Activated CD4-positive, alpha-beta T cell treated with anti-CD3 and anti-CD28 coated beads, Interleukin-10, Interleukin-2, amounts not matched to agents 100 ng/mL and 50 ng/mL, durations not matched to agents 16 hours and 8 hours (primary cell): ENCODE results near the gene NPTN.
A peak's percentile ranks its signal among the peaks of the same experiment; 100 is the strongest.
"Not testable (repeated sequence)": the region's sequence is repeated elsewhere in the genome, so short reads cannot be mapped to it uniquely, and the experiment has no call there.

Experiments
- DNase-seq: peaks from one replicate; pipeline ENCODE4 v3.0.0-alpha.2; 2020

Gene NPTN

DNA sequence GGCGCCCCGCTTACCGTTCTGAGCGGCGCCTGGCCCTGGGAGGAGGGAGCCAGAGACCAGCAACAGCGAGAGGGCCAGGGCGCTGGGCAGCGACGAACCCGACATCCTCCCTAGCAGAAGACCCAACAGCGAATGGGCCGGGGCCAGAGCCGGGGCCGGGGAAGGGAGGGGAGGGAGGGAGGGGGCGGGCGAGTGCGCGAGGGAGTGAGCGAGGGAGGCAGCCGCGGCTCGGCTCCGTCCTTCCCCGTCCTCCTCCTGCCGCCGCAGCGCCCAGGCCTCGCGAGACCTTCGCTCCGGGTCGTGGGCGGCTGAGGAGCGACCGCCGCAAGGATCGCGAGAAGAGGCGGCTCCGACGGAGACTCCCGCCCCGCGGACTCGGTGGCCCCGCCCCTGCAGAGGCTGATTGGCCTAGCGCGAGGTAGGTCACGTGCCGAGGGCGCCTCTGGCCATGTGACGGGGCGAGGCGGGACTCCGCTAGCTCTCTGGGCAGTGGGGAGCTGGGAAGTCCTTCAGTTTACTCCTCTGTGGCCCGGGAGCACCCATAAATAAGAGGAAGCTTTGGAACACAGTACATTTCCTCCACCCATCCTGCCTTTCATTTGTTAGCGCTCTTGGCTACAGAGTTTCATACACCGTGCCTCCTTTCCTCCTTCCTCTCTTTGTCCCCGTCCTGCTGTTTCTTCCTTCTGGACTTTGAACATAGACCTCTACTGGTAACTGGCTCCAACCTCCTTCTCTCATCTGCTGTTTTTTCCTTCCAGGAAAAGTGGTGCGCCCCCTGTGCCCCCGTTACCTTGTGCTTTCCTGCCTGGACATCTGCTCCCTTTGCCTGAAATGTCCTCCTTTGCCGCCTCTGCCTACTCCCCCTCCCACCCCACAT lies at the start of gene NPTN:
NPTN (minus strand) TSS at position 279 of the 880 bp plus-strand sequence; CDS start at position 105, 174 bp downstream.
- peak; percentile 99 for DNase-seq

DNA sequence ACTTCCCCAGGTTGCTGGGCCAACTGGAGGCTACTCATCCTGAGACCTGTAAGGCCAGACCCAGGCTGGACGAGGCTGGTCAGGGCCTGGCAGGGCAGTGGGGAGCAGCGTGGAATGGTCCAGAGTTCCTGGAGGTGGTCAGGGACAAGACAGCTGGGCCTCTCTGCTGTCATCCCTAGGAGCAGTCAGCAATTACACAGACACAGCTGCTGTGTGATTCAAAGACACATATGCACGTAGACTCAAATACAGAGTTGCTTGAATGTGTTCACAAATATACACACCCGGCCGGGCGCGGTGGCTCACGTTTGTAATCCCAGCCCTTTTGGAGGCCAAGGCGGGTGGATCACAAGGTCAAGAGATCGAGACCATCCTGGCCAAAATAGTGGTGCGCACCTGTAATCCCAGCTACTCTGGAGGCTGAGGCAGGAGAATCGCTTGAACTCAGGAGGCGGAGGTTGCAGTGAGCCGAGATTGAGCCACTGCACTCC lies 49.5 kb upstream of the NPTN start:
- no peak for DNase-seq

DNA sequence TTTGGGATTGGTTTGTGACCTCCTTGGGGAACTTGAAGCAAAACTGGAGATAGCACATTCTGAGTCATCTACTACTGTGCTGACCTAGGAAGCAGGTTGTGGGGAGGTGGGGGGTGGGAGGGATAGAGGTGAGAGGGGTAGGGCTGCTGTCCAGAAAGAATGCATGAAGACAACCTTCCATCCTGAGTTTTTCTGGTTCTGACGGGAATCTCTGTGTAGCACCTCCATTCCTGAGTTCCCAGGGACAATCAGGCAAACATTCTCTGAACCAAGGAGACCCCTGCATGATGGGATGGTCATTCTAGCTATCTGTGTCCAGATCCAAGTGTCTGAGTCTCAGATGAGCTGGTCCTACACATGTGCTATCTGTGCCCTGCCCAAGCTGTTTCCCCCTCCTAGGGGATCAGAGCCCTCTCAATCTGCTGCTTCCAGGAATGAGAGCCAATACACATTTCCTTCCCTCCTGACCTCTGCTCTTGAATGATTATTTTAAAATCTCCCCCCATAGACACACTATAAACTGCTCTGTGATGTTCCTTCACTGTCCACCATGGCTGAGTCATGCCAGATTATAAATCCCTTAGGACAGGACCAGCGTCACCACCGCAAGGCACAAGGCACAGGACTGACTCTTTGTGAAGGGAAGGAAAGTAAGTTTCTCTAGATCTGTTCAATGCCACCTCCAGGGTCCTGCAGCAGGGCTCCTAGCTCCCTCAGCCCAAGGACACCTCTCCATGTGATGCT lies 48.8 kb upstream of the NPTN start:
- DNase-seq, result no peak

DNA sequence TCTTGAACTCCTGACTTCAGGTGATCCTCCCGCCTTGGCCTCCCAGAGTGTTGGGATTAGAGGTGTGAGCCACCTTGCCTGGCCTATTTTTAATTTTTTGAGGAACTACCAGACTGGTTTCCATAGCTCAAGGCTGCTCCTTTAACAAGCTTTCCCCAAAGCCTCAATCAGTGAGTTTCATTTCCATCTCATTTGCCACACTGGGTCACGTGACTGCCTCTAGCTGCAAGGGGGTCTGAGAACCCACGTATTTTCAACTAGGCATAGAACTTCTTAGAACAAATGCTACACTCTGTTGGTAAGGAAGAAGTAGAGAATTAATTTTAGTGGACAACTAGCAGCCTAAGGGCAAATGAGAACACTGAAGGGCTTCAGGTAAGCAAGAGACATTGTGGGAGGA lies 47.9 kb upstream of the NPTN start:
- no peak for DNase-seq

DNA sequence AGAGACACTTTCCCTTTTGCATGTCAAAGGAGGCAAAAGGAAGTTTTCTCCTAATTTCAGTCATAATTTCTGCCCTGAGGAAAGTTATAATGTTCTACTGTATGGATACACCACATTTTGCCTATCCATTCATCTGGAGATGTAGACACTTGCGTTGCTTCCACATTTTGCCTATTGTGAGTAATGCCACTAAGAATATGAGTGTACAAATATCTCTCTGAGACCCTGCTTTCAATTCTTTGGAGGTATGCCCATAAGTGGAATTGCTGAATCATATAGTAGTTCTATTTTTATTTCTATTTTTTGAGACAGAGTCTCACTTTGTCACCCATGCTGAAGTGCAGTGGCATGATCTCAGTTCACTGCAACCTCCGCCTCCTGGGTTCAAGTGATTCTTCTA lies 47.4 kb upstream of the NPTN start:
- DNase-seq, result peak; percentile 48

DNA sequence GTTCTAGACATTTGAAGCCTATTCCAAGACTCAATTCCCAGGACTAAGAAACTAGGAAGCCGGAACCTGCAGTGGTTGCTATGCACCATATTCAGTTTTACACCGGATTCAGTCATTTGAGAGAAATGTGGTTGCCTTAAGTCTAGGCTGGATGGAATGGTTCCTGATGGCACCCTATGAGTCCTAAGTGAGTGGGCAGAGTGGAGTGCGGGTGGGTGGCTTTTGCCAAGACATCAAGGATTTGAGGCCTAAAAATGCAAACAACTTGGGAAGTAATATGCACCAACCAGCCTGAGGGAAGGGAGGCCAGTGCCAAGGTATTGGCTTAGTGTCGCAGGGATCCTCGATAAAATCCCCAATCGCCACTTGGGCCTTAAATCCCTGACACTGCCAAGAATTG lies 46.8 kb upstream of the NPTN start:
- DNase-seq, result no peak

DNA sequence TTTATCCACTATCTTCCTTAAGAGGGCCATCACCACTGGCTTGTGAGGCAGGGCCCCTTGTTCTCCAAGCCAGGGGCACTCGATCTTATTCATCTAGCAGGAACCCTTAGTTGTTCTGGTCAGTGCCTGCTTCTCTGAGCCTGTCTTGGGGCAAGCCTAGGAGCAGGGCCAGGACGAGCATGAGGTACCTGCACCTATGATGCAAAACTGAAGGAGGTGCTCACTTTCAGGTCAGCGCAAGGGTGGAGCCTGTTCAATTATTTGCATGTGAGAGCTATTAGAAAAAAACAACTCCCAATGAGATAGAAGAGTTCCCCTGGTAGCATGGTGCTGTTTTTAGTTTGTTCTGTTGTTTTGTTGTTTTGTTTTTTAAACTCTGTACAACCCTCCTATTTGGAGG lies 46.0 kb upstream of the NPTN start:
- no peak for DNase-seq

DNA sequence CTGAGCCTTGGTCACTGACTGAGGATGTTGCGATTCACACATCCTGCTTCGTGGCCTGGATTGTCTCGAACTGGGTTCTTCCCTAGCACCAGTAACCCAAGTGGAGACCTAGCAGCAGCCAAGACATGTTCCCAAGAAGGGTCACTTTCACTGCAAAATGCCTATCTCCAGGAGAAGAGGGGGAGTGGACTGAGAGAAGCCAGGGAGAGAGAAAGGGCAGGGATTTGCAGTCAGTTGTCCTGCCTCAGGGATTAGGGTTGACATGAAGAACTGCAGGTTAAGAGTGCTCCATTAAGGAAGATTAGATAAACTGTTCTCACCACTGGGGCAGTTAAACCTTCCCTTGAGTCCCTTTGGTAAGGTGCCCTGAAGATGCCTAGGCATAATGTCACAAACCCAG lies 45.3 kb upstream of the NPTN start:
- peak; percentile 18 for DNase-seq

DNA sequence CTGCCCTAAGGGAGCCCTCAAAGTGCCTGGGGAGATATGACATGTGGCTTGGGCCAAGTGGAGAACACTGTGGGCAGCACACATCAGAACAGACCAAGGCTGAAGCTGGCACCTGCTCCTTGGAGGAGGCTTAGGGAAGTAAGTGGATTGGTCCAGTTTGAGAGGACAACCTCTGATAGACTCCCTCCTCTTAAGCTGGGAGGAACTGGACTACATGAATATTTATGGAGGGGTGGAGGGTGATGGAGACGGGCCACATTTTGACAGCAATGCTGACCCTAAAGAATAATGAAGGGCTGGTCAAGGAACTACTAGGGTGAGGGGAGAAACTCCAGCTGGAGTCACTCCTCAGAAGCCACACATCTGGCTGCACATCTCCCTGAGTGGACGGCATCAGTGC lies 44.5 kb upstream of the NPTN start:
- no peak for DNase-seq

DNA sequence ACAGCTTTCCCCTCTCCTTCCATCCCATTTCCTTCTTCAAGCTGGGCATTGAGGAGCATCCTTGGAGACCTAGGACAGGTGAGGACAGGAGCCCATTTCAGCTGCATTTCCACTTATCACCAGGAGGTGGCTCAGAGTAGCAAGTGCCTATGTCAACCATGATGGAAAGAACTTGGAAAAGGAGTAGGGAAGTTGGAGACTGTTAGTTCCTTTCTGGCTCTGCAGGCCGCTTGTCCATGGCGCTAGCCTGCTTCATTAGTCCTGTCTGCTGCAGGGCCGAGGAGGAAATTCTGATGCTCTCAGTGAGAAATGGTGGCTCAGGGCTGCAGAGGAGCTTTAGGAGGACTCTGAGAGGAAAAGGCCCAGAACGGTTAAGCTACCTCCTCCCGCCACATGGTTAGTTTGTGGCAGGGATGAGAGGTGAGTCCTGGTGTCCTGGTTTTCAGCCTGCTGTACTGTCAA lies 44.0 kb upstream of the NPTN start:
- peak; percentile 59 for DNase-seq

DNA sequence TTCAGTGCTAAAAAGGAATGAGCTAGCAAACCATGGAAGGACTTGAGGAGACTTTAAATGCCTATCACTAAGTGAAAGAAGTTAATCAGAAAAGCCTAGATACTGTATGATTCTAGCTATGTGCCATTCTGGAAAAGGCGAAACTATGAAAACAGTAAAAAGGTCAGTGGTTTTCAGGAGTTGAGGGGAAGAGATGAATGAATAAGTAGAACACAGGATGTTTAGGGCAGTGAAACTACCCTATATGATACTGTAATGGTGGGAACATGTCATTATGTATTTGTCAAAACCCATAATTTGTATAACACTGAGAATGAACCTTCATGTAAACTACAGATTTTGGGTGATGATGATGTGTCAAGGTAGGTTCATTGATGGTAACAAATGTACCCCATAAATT lies 41.4 kb upstream of the NPTN start:
- DNase-seq, result no peak

DNA sequence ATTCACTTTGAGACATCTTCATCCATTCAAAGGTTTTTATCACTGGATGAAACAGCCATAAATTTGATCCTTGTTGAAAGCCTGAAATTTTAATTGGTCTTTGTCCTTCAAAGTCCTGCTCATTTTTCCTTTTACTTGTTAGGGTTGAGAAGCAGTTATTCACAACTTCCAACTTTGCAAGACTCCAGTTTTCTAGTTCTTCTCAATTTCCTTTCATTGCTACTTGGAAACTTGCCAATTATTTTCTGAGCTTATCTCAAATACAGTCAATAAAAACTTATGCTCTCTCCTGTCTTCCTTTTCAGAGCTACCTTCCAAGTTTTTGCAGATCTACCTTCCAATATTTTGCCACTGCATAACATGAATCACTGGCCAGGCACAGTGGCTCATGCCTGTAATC lies 27.3 kb upstream of the NPTN start:
- DNase-seq, result no peak

DNA sequence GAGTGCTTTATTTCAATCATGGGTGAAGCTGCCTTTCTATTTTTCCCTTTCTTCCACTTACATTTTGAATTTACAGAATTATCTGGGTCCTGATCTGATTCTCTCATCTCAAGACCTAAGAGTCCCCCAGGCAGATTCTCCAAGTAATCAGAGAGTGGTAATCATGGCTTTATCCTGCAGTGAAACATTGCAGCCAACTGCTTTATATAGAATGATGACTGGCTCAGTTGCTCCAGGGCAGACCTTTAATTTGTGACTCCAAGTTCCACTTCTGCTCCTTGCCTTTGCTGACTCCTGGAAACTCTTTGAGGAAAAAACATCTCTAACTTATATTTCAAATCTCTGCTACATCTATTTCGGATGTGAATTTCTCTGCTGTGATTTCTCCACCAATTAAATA lies 25.5 kb upstream of the NPTN start:
- no peak for DNase-seq

DNA sequence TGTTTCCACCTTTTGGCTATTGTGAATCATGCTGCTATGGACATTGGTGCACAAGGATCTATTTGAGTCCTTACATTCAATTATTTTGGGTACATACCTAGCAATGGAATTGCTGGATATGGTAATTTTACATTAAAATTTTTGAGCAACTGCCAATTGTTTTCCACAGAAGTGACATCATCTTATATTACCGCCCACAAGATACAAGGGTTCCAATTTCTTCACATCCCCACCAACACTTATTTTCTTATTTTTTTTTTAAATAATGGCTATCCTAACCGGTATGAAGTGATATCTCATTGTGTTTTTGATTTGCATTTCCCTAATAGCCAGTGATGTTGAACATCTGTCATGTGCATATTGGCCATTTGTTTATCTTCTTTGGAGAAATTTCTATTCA lies 22.5 kb upstream of the NPTN start:
- no peak for DNase-seq

DNA sequence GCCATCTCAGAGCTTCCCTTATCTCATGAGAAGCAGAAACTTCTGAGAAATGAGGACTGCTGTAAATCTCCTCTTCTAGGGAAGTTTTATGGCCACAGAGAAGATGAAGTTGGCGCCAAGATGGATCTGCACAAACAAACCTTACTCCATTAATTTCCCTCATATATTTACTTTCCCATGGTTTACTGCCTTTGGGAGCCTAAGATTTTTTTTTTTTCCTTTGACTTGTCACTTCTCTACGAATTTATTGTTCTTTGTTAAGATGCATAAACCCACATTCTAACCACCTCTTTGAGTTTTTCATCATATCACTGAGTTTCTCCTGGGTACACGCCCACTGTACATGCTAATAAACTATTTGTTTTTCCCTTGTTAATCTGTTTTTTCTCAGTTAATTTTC lies 21.5 kb upstream of the NPTN start:
- no peak for DNase-seq

DNA sequence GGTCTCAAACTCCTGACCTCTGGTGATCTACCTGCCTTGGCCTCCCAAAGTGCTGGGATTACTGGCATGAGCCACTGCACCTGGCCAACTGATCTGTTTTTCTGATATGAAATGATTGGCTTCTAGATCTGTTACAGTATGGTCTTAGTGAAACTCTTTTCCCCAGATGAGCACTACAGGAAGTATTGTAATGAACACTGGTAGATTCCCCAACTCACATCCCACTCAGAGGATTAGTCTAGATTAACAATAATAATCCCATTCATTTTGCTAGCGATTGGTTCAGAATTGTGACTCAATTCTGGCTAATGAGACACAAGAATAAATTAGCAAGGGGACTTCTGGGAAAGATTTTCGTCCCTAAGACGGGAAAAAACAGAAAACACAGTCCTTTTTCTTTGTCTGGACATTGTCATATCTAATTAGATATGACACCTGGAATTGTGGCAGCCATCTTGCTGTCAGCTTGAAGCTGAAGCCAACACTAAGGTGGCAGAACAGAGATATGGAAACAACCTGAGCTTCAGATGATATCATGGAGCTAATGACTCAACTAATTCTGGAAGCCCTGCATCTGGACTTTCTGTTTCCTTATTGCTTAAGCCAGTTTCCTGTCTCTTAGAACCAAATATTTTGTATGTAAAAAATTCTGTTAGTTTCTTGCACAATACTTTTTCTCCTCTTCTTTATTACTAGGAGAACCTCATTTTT lies 17.4 kb upstream of the NPTN start:
- DNase-seq, result peak; percentile 61

DNA sequence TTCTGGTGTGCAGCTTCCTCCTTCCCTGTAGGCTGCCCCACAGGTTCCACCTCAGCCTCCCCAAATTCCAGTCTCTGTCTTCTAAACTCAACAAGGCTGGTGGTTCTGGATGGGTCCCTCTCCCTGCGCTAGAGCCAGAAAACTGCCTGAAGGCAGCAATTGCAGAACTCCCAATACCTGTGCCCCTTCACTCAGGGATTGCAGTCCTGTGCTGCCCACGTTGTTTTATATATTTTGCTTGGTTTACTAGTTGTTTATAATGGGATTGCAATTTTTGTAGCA lies 14.8 kb upstream of the NPTN start:
- no peak for DNase-seq

DNA sequence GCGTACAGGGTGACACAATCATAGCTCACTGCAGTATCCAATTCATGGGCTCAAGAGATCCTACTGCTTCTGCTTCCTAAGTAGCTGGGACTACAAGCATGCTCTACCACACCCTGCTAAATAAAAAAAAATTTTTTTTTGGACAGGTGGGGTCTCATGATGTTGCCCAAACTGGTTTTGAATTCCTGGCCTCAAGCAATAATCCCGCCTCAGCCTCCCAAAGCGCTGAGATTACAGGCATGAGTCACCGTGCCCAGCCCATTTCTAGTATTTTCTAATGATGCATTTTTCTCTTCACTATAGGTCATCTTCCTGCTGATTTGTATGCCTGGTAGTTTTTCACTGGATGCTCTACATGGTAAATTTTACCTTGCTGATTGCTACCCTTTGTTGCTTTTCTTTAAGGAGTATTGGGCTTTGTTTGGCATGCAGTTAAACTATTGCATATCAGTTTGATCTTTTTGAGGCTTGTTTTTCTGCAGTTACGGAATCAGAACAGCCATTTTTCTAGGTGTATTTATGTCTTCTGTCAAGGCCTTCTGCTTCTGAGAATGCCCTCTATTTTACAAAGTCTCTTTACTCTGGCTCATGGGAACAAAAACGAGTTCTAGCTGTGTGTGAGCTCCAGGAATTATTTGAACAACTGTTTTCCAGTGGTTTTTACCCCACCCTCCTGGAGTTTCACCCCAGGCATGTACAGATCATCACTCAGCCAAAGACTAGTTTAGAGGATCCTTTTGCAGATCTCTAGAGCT lies 14.2 kb upstream of the NPTN start:
- DNase-seq, result no peak

DNA sequence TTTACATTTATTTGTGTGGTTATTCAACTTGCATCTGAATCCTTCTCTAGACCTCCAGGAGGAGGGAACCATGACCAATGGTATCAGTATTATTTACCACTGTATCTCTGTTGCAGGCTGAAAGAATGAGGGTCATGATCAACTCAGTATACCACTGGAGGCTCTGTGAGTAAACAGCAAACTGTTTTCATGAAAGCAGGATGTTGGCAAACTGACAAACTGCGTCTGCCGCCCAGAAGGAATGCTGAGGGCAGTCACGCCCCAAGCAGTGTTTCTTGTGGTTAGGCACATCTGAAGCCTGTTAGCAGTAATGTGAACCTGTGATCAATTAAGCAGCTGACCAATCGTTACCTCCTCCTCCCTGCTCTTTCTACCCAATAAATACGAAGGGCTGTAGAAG lies 6.3 kb upstream of the NPTN start:
- DNase-seq, result not testable (repeated sequence)

DNA sequence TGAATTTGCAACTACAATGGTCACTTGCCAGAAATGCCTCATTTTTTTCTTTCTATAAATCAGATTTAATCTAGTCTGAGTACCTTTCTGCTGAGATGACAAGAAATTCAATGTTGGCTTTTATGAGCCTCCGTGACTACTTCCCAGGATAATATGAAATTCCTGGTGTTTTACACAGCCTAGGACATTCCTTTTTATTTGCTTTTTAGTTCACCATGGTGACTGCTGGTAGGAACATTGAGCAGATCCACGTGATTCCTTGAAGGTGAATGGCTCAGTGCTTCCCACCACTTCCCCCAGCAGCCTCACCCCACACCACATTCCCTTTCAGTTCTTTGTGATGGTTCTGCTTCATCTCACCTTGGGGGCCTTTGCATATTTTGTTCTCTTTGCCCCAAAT lies 4.3 kb upstream of the NPTN start:
- DNase-seq, result no peak

DNA sequence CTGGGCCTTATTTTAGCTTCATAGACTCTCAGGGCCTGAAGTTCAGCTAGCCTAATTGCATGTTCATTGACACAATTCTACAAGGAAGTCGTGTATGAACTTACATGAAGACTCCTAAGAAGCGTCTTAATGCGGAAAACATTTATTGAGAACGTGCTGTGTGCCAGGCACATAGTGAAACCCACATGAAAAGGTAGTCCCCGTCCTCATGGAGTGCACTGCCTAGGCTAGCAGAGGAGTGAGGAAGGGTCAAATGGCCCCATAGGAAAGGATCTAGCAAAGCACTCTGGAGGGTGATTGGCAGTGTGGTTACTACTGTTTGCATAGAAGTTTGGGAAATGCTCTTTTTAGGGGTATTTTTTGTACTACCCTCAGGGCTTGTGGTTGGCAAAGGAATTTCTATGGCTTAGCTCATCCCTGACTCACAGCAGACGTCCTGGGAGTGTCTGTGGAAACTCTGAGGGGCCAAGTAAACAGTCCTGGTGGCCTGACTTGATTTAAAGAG lies 854 bp upstream of the NPTN start:
- DNase-seq, result no peak

DNA sequence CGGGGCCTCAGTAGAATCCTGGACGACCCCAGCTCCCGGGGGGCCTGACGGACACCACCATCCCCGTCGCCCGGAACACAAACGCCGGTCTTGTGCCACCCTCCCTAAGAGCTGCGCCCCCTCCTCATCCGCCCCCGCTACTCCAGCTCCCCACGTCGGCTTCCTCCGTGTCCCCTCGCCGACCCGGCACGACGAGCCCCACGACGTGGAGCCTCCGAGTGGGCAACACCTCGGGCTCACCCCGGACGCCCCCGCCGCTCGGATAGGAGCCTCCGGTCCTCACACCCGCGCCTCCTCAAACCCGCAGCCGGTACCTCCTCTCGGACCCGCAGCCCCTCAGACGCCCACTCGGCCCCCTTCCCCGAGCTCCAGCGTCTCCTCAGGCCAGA lies 525 bp downstream of the NPTN start:
- DNase-seq, result no peak
